H1 (cell line): Measurements from ENCODE around the gene SMG1.

ENCODE experiments used
- CBX5 ChIP-seq: fragments of 300-800, 300-1000 bp; sonication (generic); IDR thresholded peaks from 2 replicates; pipeline ENCODE4 v1.7.1; 2016; ENCODE audit warnings: antibody characterized with exemption, low read length, low read depth
- CBX8 ChIP-seq: fragments of 300-800, 300-1000 bp; sonication (generic); IDR thresholded peaks from 2 replicates; pipeline ENCODE4 v1.7.1; 2016; ENCODE audit warnings: low read depth, low read length, borderline replicate concordance
- CEBPB ChIP-seq: IDR thresholded peaks from 2 replicates; pipeline ENCODE4 v1.6.1; 2012; ENCODE audit warnings: low read depth, low read length
- CHD1 ChIP-seq: IDR thresholded peaks from 2 replicates; pipeline ENCODE4 v1.6.1; 2012; ENCODE audit warnings: low read depth, low read length, improper control_type of control experiment
- CTCF ChIP-seq, 3 experiments: IDR thresholded peaks; 1 replicate in 2 of 3; 2 replicates in 1 of 3; pipeline versions ENCODE4 v1.5.1 to v1.6.1; 2011; ENCODE audit warnings: low read length in 3 of 3, mild to moderate bottlenecking in 3 of 3, inconsistent platforms in 2 of 3, low read depth in 1 of 3, moderate library complexity in 1 of 3; ENCODE audit not compliant: insufficient read depth in 1 of 3; ENCODE audit errors: control extremely low read depth in 1 of 3
- EZH2 ChIP-seq: fragments of 200-600 bp; sonication (generic); IDR thresholded peaks from 2 replicates; pipeline ENCODE4 v1.7.1; 2012; ENCODE audit warnings: low read depth, mild to moderate bottlenecking, moderate library complexity, low read length, inconsistent platforms; ENCODE audit not compliant: severe bottlenecking
- JUN ChIP-seq: IDR thresholded peaks from 2 replicates; pipeline ENCODE4 v1.6.1; 2011; ENCODE audit warnings: low read depth, mild to moderate bottlenecking, improper control_type of control experiment, low read length
- NANOG ChIP-seq: IDR thresholded peaks from 2 replicates; pipeline ENCODE4 v1.6.1; 2011; ENCODE audit warnings: low read length, low read depth, mild to moderate bottlenecking, inconsistent platforms; ENCODE audit not compliant: insufficient read depth, poor library complexity, severe bottlenecking
- POLR2A ChIP-seq, 2 experiments: IDR thresholded peaks; 1 replicate in 1 of 2; 2 replicates in 1 of 2; pipeline ENCODE4 v1.6.1; 2011; ENCODE audit warnings: low read depth in 2 of 2, low read length in 2 of 2, mild to moderate bottlenecking in 2 of 2; ENCODE audit errors: control extremely low read depth in 1 of 2
- RAD21 ChIP-seq, 2 experiments: IDR thresholded peaks in 1 of 2; conservative IDR thresholded peaks in 1 of 2; 2 replicates each; pipeline ENCODE4 v1.6.1; 2011; ENCODE audit warnings: low read depth in 2 of 2, low read length in 2 of 2, improper control_type of control experiment in 1 of 2, inconsistent platforms in 1 of 2, mild to moderate bottlenecking in 1 of 2, moderate library complexity in 1 of 2
- SP1 ChIP-seq: IDR thresholded peaks from 2 replicates; pipeline ENCODE4 v1.6.1; 2011; ENCODE audit warnings: low read depth, low read length
- SP2 ChIP-seq: IDR thresholded peaks from 2 replicates; pipeline ENCODE4 v1.6.1; 2012; ENCODE audit warnings: mild to moderate bottlenecking, low read length, inconsistent platforms
- YY1 ChIP-seq: IDR thresholded peaks from 2 replicates; pipeline ENCODE4 v1.6.1; 2011; ENCODE audit warnings: low read depth, mild to moderate bottlenecking, low read length

GRCh38 chr16:18846416-18846815 is 79.8 kb downstream of the SMG1 start:
- no peak for TF ChIP-seq CTCF (IDR thresholded peaks at IDR 0.05; ENCODE audit: control extremely low read depth in 1 of 3, insufficient read depth in 1 of 3, low read depth in 1 of 3, low read length in 3 of 3)
- no peak for TF ChIP-seq SP1
- no peak for TF ChIP-seq POLR2A (IDR thresholded peaks at IDR 0.05; ENCODE audit: control extremely low read depth in 1 of 2, low read depth in 2 of 2, low read length in 2 of 2)
- no peak for TF ChIP-seq EZH2
- no peak for TF ChIP-seq NANOG
- TF ChIP-seq JUN, result no peak
- TF ChIP-seq CBX5, result no peak
- no peak for TF ChIP-seq YY1
- no peak for TF ChIP-seq CEBPB
- TF ChIP-seq CHD1, result no peak
- no peak for TF ChIP-seq SP2
- TF ChIP-seq RAD21 (IDR thresholded peaks at IDR 0.05 in 1 of 2, conservative IDR thresholded peaks at IDR 0.05 in 1 of 2; ENCODE audit: low read depth in 2 of 2, low read length in 2 of 2), result no peak
- TF ChIP-seq CBX8, result no peak
